ENCODE results near the gene PNPLA7.

GRCh38 chr9:137477778-137478612 is 72.2 kb downstream of the PNPLA7 start:
- TF ChIP-seq CTCF (IDR thresholded peaks at IDR 0.05; ENCODE audit: low read depth, low read length, missing input control) (no peak), RAD21 (IDR thresholded peaks at IDR 0.05) (no peak), REST (IDR thresholded peaks at IDR 0.05) (no peak), GABPA (IDR thresholded peaks at IDR 0.05 in 1 of 2, conservative IDR thresholded peaks at IDR 0.05 in 1 of 2) (no peak), JUND (IDR thresholded peaks at IDR 0.05) (no peak), SP1 (IDR thresholded peaks at IDR 0.05) (no peak), FOXA1 (IDR thresholded peaks at IDR 0.05) (no peak), YY1 (IDR thresholded peaks at IDR 0.05) (no peak), HNF4G (IDR thresholded peaks at IDR 0.05) (no peak), TAF1 (conservative IDR thresholded peaks at IDR 0.05) (no peak)
- TF ChIP-seq, protein P1, sequence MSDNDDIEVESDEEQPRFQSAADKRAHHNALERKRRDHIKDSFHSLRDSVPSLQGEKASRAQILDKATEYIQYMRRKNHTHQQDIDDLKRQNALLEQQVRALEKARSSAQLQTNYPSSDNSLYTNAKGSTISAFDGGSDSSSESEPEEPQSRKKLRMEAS (IDR thresholded peaks at IDR 0.05), result no peak
- TF ChIP-seq, protein P2, sequence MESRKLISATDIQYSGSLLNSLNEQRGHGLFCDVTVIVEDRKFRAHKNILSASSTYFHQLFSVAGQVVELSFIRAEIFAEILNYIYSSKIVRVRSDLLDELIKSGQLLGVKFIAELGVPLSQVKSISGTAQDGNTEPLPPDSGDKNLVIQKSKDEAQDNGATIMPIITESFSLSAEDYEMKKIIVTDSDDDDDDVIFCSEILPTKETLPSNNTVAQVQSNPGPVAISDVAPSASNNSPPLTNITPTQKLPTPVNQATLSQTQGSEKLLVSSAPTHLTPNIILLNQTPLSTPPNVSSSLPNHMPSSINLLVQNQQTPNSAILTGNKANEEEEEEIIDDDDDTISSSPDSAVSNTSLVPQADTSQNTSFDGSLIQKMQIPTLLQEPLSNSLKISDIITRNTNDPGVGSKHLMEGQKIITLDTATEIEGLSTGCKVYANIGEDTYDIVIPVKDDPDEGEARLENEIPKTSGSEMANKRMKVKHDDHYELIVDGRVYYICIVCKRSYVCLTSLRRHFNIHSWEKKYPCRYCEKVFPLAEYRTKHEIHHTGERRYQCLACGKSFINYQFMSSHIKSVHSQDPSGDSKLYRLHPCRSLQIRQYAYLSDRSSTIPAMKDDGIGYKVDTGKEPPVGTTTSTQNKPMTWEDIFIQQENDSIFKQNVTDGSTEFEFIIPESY (IDR thresholded peaks at IDR 0.05), result no peak
- TF ChIP-seq, protein P3, sequence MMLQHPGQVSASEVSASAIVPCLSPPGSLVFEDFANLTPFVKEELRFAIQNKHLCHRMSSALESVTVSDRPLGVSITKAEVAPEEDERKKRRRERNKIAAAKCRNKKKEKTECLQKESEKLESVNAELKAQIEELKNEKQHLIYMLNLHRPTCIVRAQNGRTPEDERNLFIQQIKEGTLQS (IDR thresholded peaks at IDR 0.05), result no peak
